NCI-H748 (cell line): ENCODE measurements around the gene CBS.
"Not testable (repeated sequence)": the region's sequence is repeated elsewhere in the genome, so short reads cannot be mapped to it uniquely, and the experiment has no call there.

Experiments used
- DNase-seq: peaks from one replicate; lab custom pipeline; 2025; ENCODE audit not compliant: unreplicated experiment; lab: John Stamatoyannopoulos, UW

The CBS gene

DNA sequence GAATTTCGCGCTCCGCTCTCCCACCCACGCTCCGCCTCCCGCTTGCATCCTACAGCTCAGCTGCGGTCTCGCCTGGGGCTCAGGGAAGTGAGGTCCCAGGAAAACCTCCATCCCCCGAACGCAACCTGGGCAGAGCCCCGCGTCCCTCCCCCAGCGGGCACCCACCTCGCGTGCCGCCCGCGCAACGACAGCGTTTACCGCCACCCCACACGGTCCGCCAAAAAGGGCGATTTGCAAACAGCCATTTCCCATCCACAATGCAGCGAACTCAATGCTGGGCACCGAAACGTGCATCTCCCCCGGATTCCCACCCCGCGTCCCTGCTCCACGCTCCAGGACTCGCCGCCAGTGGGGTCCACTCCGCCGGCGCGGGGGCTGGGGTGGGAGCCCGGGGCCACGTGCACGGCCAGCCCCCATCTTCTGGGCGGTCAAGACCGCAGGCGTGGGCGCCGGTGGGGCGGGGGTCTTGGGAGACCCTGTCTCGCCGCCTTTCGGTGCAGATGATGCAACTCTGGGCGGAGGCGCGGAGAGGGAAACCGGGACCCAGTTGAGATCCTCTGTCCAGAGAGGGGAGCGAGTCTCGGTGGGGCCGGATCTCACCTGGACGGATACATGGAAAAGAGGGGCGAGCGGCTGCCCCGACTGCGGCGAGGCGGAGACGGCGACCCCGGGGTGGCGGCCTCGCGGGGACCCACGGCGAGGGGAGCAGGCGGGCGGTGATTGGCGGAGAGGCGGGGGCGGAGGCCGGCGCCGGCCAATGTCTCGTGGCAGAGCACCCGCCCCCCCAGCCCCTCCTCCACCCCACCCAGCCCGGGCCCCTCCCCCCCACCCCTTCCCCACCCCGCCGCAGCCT is at the start of gene CBS:
TSS of gene CBS (minus strand) at position 666 of the 853 bp plus-strand sequence. CDS start 3,642 bp downstream, outside the sequence.
- DNase-seq, result not testable (repeated sequence)

DNA sequence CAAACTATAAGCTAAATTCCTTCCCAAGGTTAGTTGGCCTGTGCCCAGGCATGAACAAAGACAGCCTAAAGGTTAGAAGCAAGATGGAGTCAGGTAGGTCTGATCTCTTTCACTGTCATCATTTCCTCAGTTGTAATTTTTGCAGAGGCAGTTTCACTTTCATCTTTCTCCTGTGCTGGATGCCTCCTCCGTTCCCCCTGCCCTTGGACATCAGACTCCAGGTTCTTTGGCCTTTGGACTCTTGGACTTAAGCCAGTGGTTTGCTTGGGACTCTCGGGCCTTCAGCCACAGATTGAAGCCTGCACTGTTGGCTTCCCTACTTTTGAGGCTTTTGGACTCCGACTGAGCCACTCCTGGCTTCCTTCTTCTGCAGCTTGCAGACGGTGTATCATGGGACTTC is 40.3 kb upstream of the CBS start:
- not testable (repeated sequence) for DNase-seq

DNA sequence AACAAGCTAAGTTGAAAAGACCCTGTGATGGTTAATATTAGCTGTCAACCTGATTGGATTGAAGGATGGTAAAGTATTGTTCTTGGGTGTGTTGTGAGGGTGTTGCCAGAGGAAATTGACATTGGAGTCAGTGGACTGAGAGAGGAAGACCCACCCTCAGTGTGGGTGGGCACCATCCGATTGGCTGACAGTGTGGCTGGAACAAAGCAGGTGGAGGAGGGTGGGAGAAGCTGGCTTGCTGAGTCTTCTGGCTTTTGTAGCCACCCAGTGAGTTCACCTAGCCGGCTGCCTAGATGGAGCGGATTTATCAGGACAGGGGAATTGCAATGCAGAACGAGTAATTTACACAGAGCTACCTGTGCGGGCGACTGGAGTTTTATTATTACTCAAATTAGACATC is 38.8 kb upstream of the CBS start:
- DNase-seq, result not testable (repeated sequence)

- not testable (repeated sequence) for DNase-seq
Measured at GRCh38 chr21:43109006-43109405, 33.4 kb upstream of the CBS start.

GRCh38 chr21:43108177-43108576 is 32.5 kb upstream of the CBS start:
- DNase-seq, result not testable (repeated sequence)

GRCh38 chr21:43107794-43108137 is 32.1 kb upstream of the CBS start:
- not testable (repeated sequence) for DNase-seq

GRCh38 chr21:43106965-43107793 is 31.5 kb upstream of the CBS start, which contains the start of gene U2AF1:
TSS of gene U2AF1 (minus strand) at chr21:43107570. CDS start at chr21:43107494, 76 bp downstream.
- DNase-seq, result not testable (repeated sequence)

DNA sequence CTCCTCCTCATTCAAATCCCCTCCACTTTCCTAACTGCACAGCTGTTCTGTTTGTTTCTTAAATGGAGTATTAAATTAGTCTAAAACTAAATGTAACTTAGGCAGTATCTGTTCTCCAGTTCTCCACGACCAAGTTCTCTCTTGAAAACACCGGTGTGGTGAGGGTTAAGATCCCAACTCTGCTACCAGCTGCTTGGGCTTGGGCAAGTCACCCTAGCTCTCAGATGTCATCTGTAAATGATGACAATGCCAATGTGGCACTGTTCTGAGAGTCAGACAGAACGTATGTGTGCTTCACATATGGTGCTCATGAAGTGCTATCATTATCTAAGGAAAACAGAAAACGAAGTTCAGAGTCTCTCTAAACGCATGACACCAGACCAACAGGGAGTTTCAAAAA is 29.0 kb upstream of the CBS start:
- DNase-seq, result not testable (repeated sequence)

- not testable (repeated sequence) for DNase-seq
Measured at GRCh38 chr21:43102281-43102680, 26.6 kb upstream of the CBS start.

DNA sequence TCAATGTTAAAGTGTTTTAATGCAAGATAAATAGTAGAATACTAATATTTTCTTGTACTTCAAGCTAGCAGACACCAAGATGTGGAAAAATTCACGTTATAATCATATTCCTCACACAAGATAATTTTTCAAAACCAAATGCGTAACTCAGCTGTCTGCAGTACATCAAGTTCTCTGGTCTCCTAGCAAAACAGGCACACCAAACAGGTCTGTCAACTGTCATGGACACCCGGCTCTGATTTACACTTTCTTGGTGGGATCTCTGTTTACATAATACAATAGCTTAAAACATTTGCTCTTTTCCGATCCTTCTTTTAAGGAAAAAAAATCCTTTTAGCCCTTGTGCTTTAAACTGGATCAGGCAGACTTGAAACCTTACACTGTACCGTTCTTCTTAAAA is 26.0 kb upstream of the CBS start:
- not testable (repeated sequence) for DNase-seq

GRCh38 chr21:43101000-43101399 is 25.4 kb upstream of the CBS start:
- not testable (repeated sequence) for DNase-seq

GRCh38 chr21:43091979-43092614 is 16.5 kb upstream of the CBS start:
- DNase-seq, result not testable (repeated sequence)

DNA sequence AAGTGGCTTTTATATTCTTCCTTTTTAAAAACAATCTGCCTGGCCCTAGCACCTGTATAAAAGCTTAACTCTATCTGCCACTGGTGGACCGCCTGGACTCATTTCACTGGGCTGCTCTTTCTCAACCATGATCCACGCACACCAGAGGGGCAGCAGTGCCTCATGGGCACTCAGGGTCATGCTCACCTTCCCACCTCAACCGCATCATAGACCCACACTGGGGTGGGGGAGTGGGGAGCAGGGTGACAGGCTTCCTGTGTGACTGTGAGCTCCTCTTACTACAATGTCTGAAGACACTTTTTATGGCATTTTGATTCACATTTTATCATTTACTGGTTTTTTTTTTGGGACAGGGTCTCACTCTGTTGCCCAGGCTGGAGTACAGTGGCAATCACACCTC is 15.3 kb upstream of the CBS start:
- not testable (repeated sequence) for DNase-seq

GRCh38 chr21:43089463-43089862 is 13.8 kb upstream of the CBS start:
- DNase-seq, result not testable (repeated sequence)

DNA sequence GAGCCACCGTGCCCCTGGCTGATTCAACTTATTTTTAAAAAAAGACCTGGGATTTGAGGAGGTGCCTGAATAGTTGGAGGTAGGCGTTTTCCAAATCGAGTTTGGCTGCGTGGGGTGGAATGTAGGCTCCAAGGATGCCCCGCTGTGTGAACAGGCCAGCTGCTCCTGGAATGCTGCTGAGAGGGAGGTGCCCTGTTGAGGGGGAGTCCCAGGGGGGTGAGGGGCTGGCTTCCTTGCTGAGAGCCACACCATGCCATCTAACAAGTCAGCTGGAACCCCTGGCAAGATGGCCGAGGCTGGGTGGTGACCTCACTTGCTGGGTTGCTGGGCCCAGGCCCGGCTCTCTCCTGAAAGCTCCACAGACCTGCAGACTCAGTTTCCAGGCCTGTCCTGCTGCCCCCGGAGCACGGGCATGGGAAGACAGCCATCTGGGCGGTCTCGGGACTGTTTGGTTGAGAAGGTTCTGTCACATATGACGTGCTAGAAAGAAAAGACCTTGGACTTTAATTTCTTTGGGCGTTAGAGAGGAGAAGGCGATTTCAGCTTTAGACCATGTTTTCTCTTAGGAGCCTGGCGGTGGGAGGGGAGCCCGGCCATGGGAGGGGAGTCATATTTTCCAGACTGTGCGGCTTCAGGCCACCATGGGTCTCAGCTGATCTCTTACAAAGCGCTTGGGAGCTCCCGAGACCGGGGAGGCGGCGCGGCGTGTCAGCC is 7.1 kb upstream of the CBS start:
- DNase-seq, result not testable (repeated sequence)

DNA sequence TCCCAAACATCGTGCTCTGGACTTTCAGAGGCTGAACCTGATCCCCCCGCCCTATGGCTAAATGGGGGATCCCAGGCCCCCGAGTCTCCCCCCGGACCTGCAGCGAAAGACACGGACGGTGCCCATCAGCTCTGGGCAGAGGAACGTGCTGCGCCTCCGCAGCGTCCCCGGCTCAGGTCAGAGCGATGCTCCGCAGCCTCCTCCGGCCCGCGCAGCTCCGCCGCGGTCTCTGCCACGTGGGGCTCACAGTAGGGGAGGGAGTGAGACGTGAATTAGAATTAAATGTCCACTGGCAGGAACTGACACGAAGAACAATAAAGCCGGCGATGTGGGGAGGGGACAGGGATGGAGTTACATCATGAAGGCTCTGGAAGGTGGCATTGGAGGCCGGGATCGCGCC is 1.0 kb upstream of the CBS start:
- not testable (repeated sequence) for DNase-seq

GRCh38 chr21:43076023-43076637 is 495 bp upstream of the CBS start:
- not testable (repeated sequence) for DNase-seq

GRCh38 chr21:43074401-43075169 is 1.1 kb downstream of the CBS start:
- not testable (repeated sequence) for DNase-seq

DNA sequence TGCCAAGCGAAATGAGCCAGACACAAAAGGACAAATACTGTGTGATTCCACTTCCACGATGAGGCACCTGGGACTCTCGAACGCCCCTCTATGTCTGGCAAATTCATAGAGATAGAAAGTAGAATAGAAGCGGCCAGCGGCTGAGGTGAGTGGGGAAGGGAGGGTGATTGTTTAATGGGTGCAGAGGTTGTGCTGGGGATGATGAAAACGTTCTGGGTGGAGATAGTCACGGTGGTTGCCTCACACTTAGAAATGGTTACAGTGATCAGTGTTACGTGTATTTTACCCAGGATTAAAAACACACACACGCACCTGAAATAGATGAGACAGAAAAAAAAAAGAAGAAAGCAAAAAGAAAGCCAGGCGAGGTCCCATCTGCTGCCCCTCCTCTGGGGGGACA is 2.9 kb downstream of the CBS start:
- not testable (repeated sequence) for DNase-seq
